NOMO-1 (cell line): ENCODE results near the gene MICAL1.

Experiments
- DNase-seq, 2 experiments: peaks; one replicate each; lab custom pipeline; 2025; ENCODE audit not compliant: unreplicated experiment in 2 of 2; lab: John Stamatoyannopoulos, UW

MICAL1 gene

DNA sequence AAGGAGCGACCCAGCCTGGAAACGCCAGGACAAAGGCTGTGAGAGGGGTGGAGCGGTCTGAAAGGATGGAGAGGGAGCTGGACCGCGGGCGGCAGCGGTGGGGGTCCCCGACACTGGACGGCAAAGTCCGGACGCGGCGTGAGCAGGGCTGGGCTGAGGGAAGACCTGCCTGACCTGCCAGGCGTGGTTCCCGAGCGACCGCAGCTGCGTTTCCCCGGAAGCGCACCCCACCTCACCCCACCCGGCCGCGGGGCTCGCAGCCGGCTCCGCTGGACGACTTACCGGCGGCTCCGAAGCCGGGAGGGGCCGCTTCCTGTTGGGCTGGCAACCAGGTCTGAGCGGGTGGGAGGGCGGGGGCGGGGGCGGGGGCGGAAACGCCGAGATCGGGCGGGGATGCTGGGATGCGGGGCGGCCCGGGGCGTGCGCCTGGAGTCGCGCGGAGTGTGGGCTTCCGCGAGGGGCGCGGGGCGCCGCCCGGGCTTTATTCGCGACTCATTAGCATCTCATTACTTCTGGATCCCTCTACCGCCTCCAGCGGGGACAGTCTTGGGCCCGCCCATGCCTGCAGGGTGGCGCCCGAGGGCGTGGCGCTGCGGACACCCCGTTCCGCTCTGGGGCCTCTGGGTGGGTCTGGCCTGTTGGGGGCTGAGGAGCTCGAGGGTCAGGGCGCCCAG, at the start of gene MICAL1:
MICAL1 (minus strand) TSS at position 336 of the 674 bp plus-strand sequence. CDS start 1,576 bp downstream, outside the sequence.
- peak; percentile 74 to 86 for DNase-seq

DNA sequence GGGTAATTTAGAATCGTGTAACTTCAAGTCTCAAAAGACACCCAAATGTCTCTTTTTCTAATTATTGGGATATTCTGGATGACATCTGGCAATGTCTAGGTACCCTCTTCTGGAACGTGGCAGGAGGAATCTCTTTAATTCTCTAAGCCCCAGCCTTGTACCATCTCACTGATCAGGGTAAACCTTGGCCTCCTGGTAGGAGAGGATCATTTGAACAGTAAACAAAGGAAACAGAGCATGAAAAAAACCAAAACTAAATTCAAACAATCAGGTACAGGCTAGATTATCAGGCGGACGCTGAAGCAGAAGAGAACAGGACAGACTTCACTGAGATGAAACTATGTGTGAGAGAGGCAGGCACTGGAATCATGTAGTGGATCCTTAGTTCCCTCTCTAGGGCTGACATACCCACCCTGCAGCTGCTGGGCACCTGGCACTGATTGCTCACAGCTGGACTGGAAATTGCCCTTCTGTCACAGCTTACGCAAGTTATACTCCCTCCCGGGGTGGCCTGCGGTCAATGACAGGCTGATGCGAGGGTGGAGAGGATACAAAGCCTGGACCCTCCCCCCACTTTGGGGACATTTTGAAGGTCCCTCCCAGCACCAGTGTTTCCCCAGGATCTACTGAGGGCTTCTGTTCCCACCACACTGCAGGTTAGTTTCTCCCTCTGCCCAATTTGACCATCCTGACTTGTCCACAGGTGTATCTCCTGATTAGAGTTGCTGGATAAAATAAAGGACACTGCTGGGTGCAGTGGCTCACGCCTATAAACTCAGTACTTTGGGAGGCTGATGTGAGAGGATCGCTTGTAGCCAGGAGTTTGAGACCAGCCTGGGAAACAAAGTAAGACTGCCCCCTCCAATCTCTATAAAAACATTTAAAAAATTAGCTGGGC, 48.0 kb upstream of the MICAL1 start:
- peak in 1 of 2 experiments; percentile 5 for DNase-seq

DNA sequence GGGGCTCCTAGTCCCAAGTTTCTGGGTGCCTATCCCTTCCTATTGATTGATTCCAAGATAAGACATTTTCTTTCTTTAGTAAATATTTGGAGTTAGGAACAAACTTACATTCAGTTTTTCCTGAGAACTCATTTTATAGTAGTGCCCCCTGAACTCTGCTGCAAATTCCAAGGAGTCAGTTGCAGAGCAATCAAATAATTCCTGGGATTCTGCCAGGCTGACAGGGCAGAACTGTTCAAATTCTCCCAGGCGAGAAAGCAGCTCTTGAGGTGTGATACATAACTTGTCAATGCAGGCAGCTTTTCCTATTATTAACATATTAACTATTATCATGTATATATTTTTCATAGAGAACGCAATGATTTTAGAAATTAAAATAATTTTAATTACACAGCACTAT, 43.4 kb upstream of the MICAL1 start:
- no peak for DNase-seq

- DNase-seq: no peak
These were observed 42.5 kb upstream of the MICAL1 start for GRCh38 chr6:109498052-109498451.

- no peak for DNase-seq
These were observed 40.6 kb upstream of the MICAL1 start for GRCh38 chr6:109496036-109496772.

DNA sequence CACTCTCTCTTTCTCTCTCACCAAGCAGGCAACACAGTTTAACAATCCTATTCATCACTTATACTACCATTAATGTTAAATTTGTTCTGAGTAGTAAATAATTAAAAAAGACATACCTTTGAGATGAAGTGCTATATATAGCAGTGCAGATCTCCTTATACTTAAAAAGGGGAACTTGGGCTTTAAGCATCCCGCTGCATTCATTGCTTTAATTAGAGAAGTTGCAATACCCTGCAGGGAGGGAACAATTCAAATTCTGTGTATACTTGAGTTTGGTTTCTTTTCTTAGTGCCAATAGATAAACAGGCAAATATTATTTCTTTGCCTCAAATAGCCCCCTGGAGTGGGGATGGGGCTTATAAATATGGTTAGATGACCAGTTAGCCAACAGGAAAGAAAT, 38.3 kb upstream of the MICAL1 start:
- DNase-seq: peak; percentile 67 to 89

- no peak for DNase-seq
These were observed 35.8 kb upstream of the MICAL1 start for GRCh38 chr6:109491207-109491938.

DNA sequence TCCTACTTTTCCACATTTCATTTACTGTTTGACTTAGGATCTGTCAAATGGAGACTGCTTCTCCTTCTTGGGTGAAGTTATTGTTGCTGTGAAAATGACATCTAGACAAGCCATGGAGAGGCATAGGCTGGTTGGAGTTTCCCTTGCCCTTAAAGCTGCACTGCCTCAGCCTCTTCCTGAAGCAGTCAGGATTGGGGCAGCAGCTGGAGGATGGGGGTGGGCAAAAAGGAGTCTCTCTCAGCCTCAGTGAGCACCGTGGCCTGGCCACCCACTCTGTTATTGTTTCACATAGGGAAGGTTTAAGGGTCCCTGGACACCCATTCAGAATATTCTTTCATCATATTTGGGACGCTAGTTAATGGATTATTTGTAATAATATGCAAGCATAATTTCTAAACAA, 35.1 kb upstream of the MICAL1 start:
- no peak for DNase-seq

GRCh38 chr6:109488001-109488400, 32.4 kb upstream of the MICAL1 start:
- no peak for DNase-seq

DNA sequence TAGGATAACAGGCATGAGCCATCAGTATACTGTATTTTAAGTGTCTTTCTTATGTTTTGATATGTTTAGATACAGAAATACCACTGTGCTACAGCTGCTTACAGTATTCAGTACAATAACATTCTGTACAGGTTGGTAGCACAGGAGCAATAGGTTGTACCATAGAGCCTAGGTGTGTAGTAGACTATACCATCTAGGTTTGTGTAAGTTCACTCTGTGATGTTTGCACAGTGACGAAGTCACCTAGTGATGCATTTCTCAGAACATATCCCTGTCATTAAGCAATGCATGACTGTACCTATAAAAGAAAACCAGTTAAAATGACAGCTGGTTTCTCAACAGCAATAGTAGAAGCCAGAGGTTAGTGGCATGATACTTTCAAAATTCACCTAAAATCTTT, 30.5 kb upstream of the MICAL1 start:
- no peak for DNase-seq

GRCh38 chr6:109485266-109485935, 29.8 kb upstream of the MICAL1 start:
- no peak for DNase-seq

- DNase-seq: no peak
These were observed 28.6 kb upstream of the MICAL1 start for GRCh38 chr6:109484122-109484521.

- DNase-seq: no peak
These were observed 28.1 kb upstream of the MICAL1 start for GRCh38 chr6:109483735-109484057.

GRCh38 chr6:109482905-109483734, 27.5 kb upstream of the MICAL1 start, which contains the start of gene ZBTB24:
ZBTB24 (minus strand) TSS chr6:109483219; CDS start chr6:109482026, 1,193 bp downstream.
- peak; percentile 78 to 93 for DNase-seq

GRCh38 chr6:109480993-109481480, 25.5 kb upstream of the MICAL1 start:
- DNase-seq: no peak

DNA sequence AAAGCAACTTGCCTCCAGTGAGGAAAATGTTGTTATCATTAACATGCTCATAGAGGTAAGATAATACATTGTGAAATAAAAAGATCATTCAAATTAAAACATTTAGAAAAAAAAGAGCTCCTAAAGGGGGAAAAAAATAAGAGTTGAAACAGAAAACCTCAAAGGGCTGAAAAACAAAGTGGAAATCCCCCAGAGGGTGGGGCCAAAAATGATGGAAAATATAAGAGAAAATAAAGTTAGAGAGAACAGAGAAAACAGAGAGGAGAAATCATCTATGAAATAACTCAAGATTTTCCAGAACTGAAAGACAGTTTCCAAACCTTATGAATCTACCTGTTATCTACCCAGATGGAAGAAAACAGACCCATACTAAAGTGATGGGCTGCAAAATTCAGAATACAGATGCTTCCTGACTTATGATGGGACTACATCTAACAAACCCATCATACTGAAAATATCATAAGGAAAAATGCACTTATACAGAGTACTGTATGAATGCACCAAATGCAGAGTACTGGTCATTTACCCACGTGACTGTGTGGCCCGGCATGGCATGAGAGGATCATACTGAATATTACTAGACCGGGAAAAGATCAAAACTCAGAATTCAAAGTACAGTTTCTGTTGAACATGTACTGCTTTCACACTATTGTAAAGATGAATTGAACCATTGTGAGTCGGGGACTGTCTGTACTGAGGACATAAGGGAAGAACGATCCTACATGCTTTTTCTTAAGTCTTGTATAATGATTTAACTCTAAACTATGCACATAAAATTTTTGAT, 23.5 kb upstream of the MICAL1 start:
- DNase-seq: no peak

DNA sequence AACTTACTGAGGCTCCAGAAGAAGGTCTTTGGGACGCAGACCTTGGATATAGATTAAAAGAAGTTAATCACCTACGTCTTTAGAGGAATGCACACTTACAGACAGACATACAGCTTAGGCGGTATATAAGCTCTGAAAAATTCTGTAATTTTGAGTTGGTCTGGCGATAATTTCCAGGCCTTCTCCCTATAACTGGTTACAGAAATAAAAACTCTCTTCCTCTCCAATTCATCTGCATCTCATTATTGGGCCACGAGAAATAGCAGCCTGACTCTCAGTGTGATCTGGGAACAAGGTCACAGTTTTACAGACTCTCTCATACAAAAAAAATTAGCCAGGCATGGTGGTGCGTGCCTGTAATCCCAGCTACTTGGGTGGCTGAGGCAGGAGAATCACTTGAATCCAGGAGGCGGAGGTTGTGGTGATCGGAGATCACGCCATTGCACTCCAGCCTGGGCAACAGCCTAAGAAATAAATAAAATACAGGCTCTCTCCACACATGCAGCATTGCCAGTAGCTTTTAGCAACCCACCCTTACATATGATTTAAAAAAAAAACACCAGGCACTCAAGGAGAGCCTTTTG, 22.7 kb upstream of the MICAL1 start:
- DNase-seq: no peak

GRCh38 chr6:109477725-109478124, 22.2 kb upstream of the MICAL1 start:
- no peak for DNase-seq
